Measurements from ENCODE around the gene CACNA1F. TPM values are rescaled to one million over a fixed set of nuclear protein-coding genes. Genes with fewer than 3 reads are reported as not detected.

Gene CACNA1F
- total and polyA plus RNA-seq, 9 of the 15 experiments (the other 6 are each of a cell fraction or from before 2014, with no cell fraction given): under 0.01 to 0.41 (median 0.03) TPM; not detected in 3

- TF ChIP-seq RFX5 (IDR thresholded peaks at IDR 0.05; ENCODE audit: low read depth, low read length) (no peak), TBP (optimal IDR thresholded peaks at IDR 0.05; ENCODE audit: low read depth, low read length) (peak; percentile 28), STAT6 (CRISPR knock-in tag; IDR thresholded peaks at IDR 0.05) (no peak), SMAD1 (IDR thresholded peaks at IDR 0.05; ENCODE audit: low read depth, low read length, partially characterized antibody) (no peak), TCF7L2 (IDR thresholded peaks at IDR 0.05; ENCODE audit: low read depth, low read length) (peak; percentile 67), ZBTB33 (CRISPR knock-in tag; IDR thresholded peaks at IDR 0.05) (peak; percentile 67; the same call in 1 of the 2 replicates), ZNF121 (CRISPR knock-in tag; conservative IDR thresholded peaks at IDR 0.05) (no peak), PRDM10 (IDR thresholded peaks at IDR 0.05; ENCODE audit: partially characterized antibody) (peak; percentile 99), ZNF766 (CRISPR knock-in tag; conservative IDR thresholded peaks at IDR 0.05) (0 out of 2 replicates have a peak, but pooled peaks have one; percentile 26), FOXP4 (CRISPR knock-in tag; IDR thresholded peaks at IDR 0.05; ENCODE audit: borderline replicate concordance) (no peak), ZNF23 (CRISPR knock-in tag; IDR thresholded peaks at IDR 0.05) (no peak), ESRRB (CRISPR knock-in tag; IDR thresholded peaks at IDR 0.05; ENCODE audit: borderline replicate concordance) (no peak), NRF1 (conservative IDR thresholded peaks at IDR 0.05 in 1 of 2, IDR thresholded peaks at IDR 0.05 in 1 of 2) (peak; percentile 90 to 92), SETDB1 (IDR thresholded peaks at IDR 0.05; ENCODE audit: low read length) (no peak), ETV6 (IDR thresholded peaks at IDR 0.05; ENCODE audit: borderline replicate concordance in 1 of 2, low read depth in 2 of 2, low read length in 1 of 2) (no peak), ETV6 (CRISPR knock-in tag; IDR thresholded peaks at IDR 0.05; ENCODE audit: borderline replicate concordance) (no peak)
Observed at GRCh38 chrX:49163555-49164419, 69.4 kb downstream of the CACNA1F start (continued).
